Ascending aorta (tissue), 2 donors: ENCODE data around the gene SARM1. TPM values are rescaled to one million over a fixed set of nuclear protein-coding genes. Genes with fewer than 3 reads are reported as not detected.

Experiments
- DNase-seq, 2 donors: peaks; one replicate each; pipeline ENCODE4 v3.0.0-alpha.2; 2019; ENCODE audit warnings: low spot score in 2 of 2
- H3K27ac ChIP-seq, 2 donors: fragments of 200-600 bp; sonication (generic); one replicate each; pipeline ENCODE4 v1.5.1; 2016 to 2017; ENCODE audit warnings: mild to moderate bottlenecking in 1 of 2
- H3K27me3 ChIP-seq: fragments of 200-600 bp; sonication (generic); one replicate; pipeline ENCODE4 v1.5.1; 2017
- H3K36me3 ChIP-seq, 2 donors: fragments of 200-600 bp; sonication (generic); one replicate each; pipeline ENCODE4 v1.5.1; 2016
- H3K4me1 ChIP-seq, 2 donors: fragments of 200-600 bp; sonication (generic); one replicate each; pipeline ENCODE4 v1.5.1; 2016 to 2017; ENCODE audit warnings: mild to moderate bottlenecking in 1 of 2
- H3K4me3 ChIP-seq, 2 donors: fragments of 200-600 bp; sonication (generic); one replicate each; pipeline ENCODE4 v1.5.1; 2016 to 2017; ENCODE audit warnings: mild to moderate bottlenecking in 1 of 2
- H3K9me3 ChIP-seq, 2 donors: fragments of 200-600 bp; sonication (generic); one replicate each; pipeline ENCODE4 v1.5.1; 2016
- intact Hi-C: fragments of 100-400 bp; cut with DNase I; formaldehyde crosslinking; loops from one replicate; pipeline ENCODE4 v1.15.1; 2023
- total RNA-seq: library from RNA; depleted of rRNA; stranded (reverse); fragments of >200 nt; gene quantifications from one replicate; pipeline ENCODE4 v1.1.0, GENCODE V29; 2016
- TF ChIP-seq, protein P1 (sequence below), 3 experiments: fragments of 200-600 bp in 2 of 3; fragments of 450-650 bp in 1 of 3; sonication (generic) in 2 of 3; IDR thresholded peaks; one replicate each; pipeline ENCODE4 v1.5.1; 2016 to 2019; ENCODE audit warnings: antibody characterized with exemption in 3 of 3, mild to moderate bottlenecking in 1 of 3, moderate library complexity in 1 of 3

Gene SARM1
- total RNA-seq, 1 donor from 2014 or later: 121 TPM

- intact Hi-C loops: no loop called here
- TF ChIP-seq, protein P1, sequence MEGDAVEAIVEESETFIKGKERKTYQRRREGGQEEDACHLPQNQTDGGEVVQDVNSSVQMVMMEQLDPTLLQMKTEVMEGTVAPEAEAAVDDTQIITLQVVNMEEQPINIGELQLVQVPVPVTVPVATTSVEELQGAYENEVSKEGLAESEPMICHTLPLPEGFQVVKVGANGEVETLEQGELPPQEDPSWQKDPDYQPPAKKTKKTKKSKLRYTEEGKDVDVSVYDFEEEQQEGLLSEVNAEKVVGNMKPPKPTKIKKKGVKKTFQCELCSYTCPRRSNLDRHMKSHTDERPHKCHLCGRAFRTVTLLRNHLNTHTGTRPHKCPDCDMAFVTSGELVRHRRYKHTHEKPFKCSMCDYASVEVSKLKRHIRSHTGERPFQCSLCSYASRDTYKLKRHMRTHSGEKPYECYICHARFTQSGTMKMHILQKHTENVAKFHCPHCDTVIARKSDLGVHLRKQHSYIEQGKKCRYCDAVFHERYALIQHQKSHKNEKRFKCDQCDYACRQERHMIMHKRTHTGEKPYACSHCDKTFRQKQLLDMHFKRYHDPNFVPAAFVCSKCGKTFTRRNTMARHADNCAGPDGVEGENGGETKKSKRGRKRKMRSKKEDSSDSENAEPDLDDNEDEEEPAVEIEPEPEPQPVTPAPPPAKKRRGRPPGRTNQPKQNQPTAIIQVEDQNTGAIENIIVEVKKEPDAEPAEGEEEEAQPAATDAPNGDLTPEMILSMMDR (IDR thresholded peaks at IDR 0.05): no peak
These were observed 44.4 kb upstream of the SARM1 start for GRCh38 chr17:28327031-28327607.

GRCh38 chr17:28327709-28328108, 43.8 kb upstream of the SARM1 start:
- Histone ChIP-seq H3K4me1 (no peaks in the 10 kb centered on the region), H3K27ac (no peak overlapping the region), H3K27me3 (no peaks in the 10 kb centered on the region), H3K9me3 (no peaks in the 10 kb centered on the region), H3K4me3 (no peak overlapping the region), H3K36me3 (peaks cover 32 to 47% of the 10 kb centered on the region in 2 donors)
- TF ChIP-seq, protein P1 (IDR thresholded peaks at IDR 0.05): no peak
- DNase-seq: no peak
- intact Hi-C loops: no loop called here

More at GRCh38 chr17:28327031-28327607, 44.4 kb upstream of the SARM1 start:
- Histone ChIP-seq H3K27me3 (no peaks in the 10 kb centered on the region), H3K9me3 (no peaks in the 10 kb centered on the region), H3K36me3 (peaks cover 32 to 47% of the 10 kb centered on the region in 2 donors), H3K4me1 (no peaks in the 10 kb centered on the region), H3K27ac (no peak overlapping the region), H3K4me3 (no peak overlapping the region)
- DNase-seq: peak in 1 of 2 donors; percentile 27

DNA sequence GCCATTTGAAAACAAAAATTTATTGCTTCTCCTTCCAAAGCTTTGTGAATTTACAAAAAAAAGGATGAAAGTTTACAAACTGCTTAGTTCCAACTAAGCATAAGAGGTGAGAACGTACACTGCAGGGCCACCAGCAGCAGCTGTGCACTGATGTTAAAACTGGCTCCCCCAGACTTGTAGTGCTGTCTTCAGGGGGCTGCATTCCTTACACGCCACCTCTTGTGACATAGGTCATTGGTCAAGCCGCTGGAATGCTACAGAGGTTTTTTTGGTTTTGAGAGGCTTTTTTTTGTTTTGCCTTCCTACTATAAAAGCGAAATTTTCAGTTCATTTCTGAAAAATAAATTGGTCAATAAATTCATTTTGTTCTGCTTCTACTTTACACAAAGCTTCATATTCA, 43.2 kb upstream of the SARM1 start:
- H3K27me3 ChIP-seq: no peaks in the 10 kb centered on the region
- DNase-seq: no peak
- H3K27ac ChIP-seq: no peak overlapping the region
- peaks cover 32 to 47% of the 10 kb centered on the region in 2 donors for H3K36me3 ChIP-seq
- H3K4me3 ChIP-seq: no peak overlapping the region
- H3K9me3 ChIP-seq: no peaks in the 10 kb centered on the region
- TF ChIP-seq, protein P1 (IDR thresholded peaks at IDR 0.05): no peak
- H3K4me1 ChIP-seq: no peaks in the 10 kb centered on the region
- intact Hi-C loops: no loop called here

DNA sequence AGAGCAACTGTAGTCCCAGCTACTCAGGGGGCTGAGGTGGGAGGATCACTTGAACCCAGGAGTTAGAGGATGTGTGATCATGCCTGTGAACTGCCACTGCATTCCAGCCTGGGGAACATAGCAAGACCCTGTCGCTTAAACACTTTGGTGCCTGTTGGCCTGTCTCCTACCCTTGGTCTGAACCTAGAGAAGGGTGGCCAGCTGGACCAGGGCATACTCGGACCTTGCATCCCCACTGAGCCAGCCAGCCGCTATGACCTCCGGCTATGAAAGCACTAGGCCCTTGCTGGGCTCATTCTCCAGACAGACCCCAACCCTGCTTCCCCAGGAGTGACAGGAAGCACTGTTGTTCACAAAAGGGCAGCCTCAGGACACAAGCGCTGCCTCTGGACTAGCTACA, 40.8 kb upstream of the SARM1 start:
- H3K36me3 ChIP-seq: peaks cover 32 to 47% of the 10 kb centered on the region in 2 donors

GRCh38 chr17:28331891-28332420, 39.5 kb upstream of the SARM1 start:
- H3K27ac ChIP-seq: no peak overlapping the region
- TF ChIP-seq, protein P1 (IDR thresholded peaks at IDR 0.05): no peak
- intact Hi-C loops: no loop called here
- no peaks in the 10 kb centered on the region for H3K9me3 ChIP-seq
- peaks cover 11 to 19% of the 10 kb centered on the region in 2 donors for H3K4me1 ChIP-seq
- DNase-seq: no peak
- H3K4me3 ChIP-seq: no peak overlapping the region
- H3K36me3 ChIP-seq: peaks cover 32 to 44% of the 10 kb centered on the region in 2 donors
- H3K27me3 ChIP-seq: no peaks in the 10 kb centered on the region

More for the DNA sequence above, 40.8 kb upstream of the SARM1 start:
- TF ChIP-seq, protein P1 (IDR thresholded peaks at IDR 0.05): no peak
- DNase-seq: peak in 1 of 2 donors; percentile 18
- Histone ChIP-seq H3K4me1 (peaks cover 8 to 15% of the 10 kb centered on the region in 2 donors), H3K4me3 (no peak overlapping the region), H3K27ac (no peak overlapping the region), H3K27me3 (no peaks in the 10 kb centered on the region), H3K9me3 (no peaks in the 10 kb centered on the region)
- intact Hi-C loops: no loop called here
